NCI-H1930 (cell line): Measurements from ENCODE around the gene BAIAP2L1.

Experiments
- DNase-seq, 2 experiments: peaks; one replicate each; lab custom pipeline; 2025; lab: John Stamatoyannopoulos, UW

The BAIAP2L1 gene

GRCh38 chr7:98276241-98276761 is 124.6 kb downstream of the BAIAP2L1 start:
- no peak for DNase-seq

DNA sequence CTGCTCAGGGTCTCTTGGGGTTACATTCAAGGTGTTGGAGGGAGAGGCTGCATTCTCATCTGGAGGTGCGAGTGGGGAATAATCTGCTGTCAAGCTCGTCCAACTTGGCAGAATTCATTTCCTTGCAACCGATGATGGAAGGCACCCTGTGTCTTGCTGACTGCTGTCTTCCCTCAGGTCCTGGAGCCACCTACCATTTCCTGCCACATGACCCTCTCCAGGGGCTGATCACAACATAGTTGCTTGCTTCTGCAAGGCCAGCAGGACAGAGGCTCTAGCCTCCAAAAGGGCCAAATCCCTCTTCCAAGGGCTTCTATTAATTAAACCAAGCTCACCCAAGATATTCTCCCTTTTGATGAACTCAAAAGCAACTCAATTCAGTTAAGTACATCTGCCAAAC is 133.6 kb downstream of the BAIAP2L1 start:
- DNase-seq = no peak

DNA sequence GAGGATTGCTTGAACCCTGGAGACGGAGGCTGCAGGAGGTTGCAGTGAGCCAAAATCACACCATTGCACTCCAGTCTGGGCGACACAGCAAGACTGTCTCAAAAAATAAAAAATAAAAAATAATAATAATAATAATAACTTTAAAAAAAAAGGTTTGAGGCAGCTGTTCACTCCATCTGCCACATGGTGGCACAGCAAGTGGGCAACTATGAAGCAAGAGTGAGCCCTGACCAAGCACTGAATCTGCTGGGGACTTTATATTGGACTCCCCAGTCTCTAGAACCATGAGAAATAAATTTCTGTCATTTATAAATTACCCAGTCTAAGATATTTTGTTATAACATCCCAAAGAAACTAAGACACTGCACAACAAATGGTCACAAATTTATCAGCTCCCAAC is 134.1 kb downstream of the BAIAP2L1 start:
- no peak for DNase-seq

GRCh38 chr7:98265841-98266271 is 135.0 kb downstream of the BAIAP2L1 start:
- DNase-seq = no peak

DNA sequence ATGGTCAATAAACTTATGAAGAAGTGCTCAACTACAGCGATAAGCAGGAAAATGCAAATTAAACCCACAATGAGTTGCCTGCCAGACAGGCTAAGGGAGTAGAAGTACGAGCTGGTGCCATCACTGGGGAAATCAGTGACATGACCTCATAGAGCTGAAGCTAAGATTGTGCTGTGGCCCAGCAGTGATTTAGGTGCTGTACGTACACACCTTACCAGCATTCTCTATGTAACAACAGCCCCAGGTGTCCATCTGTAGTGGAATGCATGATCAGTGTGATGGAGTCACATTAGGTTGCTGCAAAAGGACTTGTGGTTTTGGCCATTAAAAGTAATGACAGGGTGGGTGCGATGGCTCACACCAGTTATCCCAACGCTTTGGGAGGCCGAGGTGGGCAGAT is 143.2 kb downstream of the BAIAP2L1 start:
- DNase-seq = no peak

DNA sequence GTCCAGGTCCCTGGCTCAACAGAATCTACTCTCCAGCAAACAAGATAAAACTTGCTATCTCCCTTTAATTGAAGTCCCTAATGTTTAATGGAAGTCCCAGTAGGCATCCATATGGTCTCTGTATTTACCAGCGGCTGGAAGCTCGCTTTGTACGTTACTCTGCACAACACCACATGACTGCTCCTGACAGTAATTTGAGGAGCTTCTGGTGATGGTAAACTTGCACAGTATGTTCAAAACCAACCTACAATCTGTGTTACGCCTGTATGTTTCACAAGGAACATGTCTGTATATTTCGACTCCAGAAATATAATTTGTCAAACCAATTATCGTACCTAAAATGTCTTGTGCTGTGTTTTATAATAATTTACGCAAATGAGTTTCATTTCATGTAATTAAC is 144.5 kb downstream of the BAIAP2L1 start:
- no peak for DNase-seq

DNA sequence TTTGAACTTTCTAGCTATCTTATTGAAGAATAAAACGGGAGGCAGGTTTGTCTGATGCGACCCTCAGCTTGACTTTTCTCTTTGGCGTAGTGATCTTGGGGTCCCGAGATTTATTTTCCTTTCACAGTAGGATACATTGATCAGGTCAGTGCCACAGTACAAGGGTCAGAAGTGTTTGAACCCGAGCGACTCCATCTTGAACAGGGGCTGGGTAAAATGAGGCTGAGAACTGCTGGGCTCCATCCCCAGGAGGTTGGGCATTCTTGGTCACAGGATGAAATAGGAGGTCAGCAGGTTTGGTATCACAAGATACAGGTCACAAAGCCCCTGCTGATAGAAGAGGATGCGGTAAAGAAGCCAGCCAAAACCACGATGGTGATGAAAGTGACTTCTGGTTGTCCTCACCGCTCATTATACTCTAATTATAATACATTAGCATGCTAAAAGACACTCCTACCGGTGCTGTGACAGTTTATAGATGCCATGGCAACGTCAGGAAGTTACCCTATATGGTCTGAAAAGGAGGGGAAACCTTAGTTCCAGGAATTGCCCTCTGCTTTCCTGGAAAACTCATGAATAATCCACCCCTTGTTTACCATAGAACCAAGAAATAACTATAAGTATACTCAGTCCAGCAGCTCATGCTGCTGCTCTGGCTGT is 145.8 kb downstream of the BAIAP2L1 start:
- DNase-seq = no peak

GRCh38 chr7:98254516-98254915 is 146.4 kb downstream of the BAIAP2L1 start:
- no peak for DNase-seq

DNA sequence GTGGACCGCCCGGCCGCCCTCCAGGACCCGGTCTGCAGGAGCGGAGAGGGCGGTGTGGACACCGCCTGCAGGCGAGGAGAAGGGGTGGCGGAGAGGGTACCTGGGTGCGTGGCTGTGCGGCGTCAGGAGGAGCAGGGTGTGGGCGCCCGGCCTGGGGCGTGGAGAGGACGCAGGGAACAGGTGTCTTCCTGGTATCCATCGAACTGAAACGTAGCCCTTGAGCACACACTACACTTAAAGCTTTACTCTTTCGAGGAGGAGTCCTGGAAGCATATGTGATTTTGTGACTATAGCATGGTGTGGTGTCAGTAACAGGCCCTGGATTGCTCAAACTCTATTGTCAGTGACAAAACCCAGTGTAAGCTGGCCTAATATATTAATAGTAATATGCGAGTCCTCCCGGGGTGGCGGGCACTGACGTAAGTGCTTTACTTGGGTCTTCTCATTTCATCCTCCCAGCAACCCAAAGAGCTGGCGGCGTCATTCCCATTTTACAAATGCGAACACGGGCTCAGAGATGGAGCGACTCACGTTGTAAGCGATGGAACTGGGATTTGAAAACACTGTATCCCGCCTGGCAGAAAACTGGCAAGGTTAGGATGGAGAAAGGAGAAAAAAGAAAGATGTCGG is 148.3 kb downstream of the BAIAP2L1 start:
- no peak for DNase-seq

- peak; percentile 85 to 95 for DNase-seq
Observed at GRCh38 chr7:98251601-98252424, 149.1 kb downstream of the BAIAP2L1 start, which contains the start of gene TECPR1. Gene TECPR1 (minus strand): TSS chr7:98252232. CDS start chr7:98246146, 6,086 bp downstream.

DNA sequence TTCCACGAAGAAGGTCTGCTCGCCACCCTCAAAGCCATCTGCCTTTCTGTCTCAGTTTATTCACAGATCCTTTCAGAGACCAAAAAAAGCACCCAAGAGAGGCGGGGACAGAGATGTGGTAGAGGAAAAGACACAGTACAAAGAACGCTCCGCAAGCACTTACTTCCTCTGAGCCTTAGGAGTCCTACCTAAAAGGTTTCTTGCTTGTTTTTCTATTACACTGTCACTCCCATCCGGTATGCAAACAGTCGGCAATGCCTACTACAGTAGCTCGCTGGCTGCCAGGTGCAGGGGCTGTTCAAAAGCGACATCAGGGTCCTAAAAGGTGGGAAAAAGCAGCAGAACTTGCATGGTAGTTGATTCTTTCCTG is 149.7 kb downstream of the BAIAP2L1 start:
- no peak for DNase-seq

DNA sequence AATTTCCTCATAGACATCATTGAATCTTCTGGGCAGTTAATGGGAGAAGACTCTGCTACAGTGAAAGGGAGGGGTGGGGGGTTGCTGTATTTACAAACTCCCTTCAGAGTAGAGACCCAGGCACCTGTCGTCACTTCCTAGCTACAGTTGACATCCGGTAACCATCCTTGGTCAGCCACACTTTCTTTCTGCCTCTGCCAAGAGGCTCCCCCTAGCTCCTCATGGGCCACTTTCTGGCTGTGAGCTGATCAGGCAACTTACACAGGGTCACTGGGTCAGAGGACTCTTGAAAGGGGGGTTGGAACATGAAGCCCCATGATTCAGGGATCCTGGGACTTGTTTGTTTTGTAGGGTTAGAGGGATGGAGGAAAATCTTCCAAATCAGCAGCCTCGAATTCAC is 150.1 kb downstream of the BAIAP2L1 start:
- no peak for DNase-seq

DNA sequence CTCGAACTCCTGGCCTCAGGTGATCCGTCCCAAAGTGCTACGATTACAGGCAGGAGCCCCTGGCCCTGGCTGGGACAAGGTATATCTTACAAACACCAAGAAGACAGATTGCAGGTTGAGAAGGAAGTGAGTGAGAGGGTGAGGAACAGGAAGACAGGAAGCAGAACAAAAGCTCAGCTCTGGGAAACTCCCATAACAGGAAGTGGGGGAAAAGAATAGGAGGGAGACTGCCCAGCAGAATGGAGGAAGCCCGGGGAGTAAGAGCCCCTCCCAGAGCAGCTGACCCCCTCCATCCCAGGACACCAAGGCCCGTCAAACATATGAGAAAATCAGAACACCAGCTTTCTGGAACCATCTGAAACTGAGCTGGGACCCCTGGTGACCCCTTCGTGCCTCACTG is 151.8 kb downstream of the BAIAP2L1 start:
- no peak for DNase-seq

GRCh38 chr7:98248156-98248555 is 152.7 kb downstream of the BAIAP2L1 start:
- no peak for DNase-seq

- no peak for DNase-seq
Observed at GRCh38 chr7:98244871-98245270, 156.0 kb downstream of the BAIAP2L1 start.

DNA sequence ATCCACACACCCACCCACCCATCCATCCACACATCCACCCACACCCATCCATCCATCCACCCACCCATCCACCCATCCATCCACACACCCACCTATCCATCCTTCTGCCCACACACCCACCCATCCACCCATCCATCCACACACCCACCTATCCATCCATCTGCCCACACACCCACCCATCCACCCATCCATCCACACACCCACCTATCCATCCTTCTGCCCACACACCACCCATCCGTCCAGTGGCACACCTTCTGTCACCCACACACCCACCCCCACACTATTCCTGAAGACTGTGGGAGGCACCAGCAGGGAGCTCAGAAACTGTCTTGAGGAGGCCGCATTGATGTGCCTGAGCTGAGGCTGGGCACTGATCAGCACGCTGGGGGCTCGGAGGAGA is 158.0 kb downstream of the BAIAP2L1 start:
- DNase-seq = no peak

DNA sequence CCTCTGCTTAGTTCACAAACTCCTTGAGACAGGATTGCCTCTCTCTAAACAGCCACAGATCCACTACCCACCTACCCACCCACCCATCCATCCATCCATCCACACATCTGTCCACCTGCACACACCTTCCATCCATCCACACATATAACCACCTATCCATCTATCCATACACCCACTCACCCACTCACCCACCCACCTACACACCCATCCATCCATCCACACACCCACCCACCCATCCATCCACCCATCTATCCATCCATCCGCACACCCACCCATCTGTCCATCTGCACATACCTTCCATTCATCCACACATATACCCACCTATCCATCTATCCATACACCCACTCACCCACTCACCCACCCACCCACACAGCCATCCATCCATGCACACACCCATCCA is 158.5 kb downstream of the BAIAP2L1 start:
- no peak for DNase-seq

DNA sequence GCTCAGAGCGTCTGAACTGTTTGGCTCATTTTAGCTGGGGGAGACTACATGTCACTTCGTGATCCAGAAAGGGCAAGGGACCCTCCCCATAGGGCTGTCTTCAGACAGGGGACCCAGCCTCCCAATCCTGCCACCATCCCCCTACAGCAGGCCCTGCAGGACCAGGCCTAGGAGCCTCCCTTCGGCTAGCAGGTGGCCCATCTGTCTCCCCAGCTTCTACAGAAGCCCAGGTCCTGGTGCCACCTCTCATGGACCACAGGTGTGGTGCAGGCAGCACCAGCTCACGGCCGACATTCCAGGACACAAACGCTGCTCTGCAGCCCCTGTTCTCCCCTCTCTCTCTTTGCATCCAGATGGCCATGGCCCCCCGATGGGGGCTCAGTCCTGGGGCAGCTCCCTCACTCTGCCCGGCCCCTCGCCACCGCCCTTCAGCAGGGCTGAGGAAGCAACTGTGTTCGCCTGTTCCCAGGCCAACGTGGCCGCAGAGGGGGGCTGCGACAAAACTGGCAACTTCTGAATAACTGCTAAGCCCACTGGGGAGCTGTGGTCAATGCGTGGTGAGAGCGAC is 159.1 kb downstream of the BAIAP2L1 start:
- DNase-seq = no peak
